Fibroblast of mammary gland (primary cell): Measurements from ENCODE around the gene GZF1.
"Not testable (repeated sequence)": the region's sequence is repeated elsewhere in the genome, so short reads cannot be mapped to it uniquely, and the experiment has no call there.

ENCODE experiments used
- DNase-seq: peaks from one replicate; pipeline ENCODE4 v3.0.0-alpha.2; 2010; ENCODE audit warnings: low read depth
- H3K4me3 ChIP-seq: 2 replicates; pipeline ENCODE4 v1.5.1; 2011; ENCODE audit warnings: low read depth, mild to moderate bottlenecking, low read length, moderate library complexity; ENCODE audit not compliant: control insufficient read depth
- TF ChIP-seq, protein P1 (sequence below): conservative IDR thresholded peaks from 2 replicates; pipeline ENCODE4 v1.5.1; 2011; ENCODE audit warnings: low read depth, low read length, inconsistent platforms; ENCODE audit not compliant: control insufficient read depth, insufficient read depth

The GZF1 gene

GRCh38 chr20:23343590-23343989 lies 18.4 kb upstream of the GZF1 start:
- no peak overlapping the region for H3K4me3 ChIP-seq
- DNase-seq: no peak
- TF ChIP-seq, protein P1, sequence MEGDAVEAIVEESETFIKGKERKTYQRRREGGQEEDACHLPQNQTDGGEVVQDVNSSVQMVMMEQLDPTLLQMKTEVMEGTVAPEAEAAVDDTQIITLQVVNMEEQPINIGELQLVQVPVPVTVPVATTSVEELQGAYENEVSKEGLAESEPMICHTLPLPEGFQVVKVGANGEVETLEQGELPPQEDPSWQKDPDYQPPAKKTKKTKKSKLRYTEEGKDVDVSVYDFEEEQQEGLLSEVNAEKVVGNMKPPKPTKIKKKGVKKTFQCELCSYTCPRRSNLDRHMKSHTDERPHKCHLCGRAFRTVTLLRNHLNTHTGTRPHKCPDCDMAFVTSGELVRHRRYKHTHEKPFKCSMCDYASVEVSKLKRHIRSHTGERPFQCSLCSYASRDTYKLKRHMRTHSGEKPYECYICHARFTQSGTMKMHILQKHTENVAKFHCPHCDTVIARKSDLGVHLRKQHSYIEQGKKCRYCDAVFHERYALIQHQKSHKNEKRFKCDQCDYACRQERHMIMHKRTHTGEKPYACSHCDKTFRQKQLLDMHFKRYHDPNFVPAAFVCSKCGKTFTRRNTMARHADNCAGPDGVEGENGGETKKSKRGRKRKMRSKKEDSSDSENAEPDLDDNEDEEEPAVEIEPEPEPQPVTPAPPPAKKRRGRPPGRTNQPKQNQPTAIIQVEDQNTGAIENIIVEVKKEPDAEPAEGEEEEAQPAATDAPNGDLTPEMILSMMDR: no peak

GRCh38 chr20:23344336-23344735 lies 17.6 kb upstream of the GZF1 start:
- H3K4me3 ChIP-seq: no peak overlapping the region
- DNase-seq: no peak
- TF ChIP-seq, protein P1: no peak

DNA sequence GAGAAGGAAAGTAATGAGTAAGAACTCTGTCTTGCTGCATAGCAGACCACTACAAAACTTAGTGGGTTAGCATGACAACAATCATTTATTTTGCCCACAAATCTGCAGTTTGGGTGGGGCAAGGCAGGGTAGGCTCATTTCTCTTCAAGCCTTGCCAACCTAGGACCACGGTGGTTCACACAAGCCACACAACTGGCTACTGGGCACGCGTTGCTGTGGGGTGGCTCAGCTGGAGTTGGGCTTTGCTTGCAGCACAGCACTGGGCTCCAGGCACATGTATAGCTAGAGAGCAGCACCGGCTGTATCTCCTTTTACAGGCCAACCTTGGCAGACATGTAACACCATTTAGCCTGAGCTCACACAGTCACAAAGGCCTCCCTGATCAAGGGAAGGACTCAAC lies 16.0 kb upstream of the GZF1 start:
- DNase-seq: no peak
- TF ChIP-seq, protein P1: no peak
- no peak overlapping the region for H3K4me3 ChIP-seq

DNA sequence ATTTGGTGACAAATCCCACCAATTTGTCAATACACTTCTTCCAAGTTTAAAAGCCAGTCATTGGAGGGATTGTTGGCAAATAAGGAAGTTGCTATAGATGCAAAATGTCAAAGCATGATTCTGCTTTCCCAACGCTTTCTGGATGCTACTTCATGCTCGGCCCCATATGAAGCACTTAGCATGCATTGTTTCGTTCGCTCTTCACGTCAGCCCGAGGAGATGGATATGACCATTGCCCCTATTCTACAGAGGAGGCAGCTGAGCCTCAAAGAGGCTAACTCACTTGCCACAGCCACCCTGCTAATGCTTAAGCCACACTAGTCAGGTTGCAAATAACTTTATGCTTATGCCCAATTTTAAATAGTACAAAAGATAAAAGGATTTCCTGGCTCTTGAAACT lies 14.2 kb upstream of the GZF1 start:
- H3K4me3 ChIP-seq: no peak overlapping the region
- DNase-seq: no peak
- TF ChIP-seq, protein P1: no peak

DNA sequence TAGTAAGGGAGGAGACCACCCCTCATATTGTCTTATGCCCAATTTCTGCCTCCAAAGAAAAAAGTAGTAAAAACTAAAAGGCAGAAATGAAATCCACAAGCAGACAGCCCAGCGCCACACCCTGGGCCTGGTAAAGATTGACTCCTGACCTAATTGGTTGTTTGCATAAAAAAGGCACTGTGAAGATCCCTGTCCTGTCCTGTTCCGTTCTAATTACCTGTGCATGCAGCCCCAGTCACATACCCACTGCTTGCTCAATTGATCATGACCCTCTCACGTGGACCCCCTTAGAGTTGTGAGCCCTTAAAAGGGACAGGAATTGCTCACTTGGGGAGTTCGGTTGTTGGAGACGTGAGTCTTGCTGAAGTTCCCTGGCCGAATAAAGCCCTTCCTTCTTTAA lies 13.5 kb upstream of the GZF1 start:
- DNase-seq, H3K4me3 ChIP-seq: not testable (repeated sequence)

DNA sequence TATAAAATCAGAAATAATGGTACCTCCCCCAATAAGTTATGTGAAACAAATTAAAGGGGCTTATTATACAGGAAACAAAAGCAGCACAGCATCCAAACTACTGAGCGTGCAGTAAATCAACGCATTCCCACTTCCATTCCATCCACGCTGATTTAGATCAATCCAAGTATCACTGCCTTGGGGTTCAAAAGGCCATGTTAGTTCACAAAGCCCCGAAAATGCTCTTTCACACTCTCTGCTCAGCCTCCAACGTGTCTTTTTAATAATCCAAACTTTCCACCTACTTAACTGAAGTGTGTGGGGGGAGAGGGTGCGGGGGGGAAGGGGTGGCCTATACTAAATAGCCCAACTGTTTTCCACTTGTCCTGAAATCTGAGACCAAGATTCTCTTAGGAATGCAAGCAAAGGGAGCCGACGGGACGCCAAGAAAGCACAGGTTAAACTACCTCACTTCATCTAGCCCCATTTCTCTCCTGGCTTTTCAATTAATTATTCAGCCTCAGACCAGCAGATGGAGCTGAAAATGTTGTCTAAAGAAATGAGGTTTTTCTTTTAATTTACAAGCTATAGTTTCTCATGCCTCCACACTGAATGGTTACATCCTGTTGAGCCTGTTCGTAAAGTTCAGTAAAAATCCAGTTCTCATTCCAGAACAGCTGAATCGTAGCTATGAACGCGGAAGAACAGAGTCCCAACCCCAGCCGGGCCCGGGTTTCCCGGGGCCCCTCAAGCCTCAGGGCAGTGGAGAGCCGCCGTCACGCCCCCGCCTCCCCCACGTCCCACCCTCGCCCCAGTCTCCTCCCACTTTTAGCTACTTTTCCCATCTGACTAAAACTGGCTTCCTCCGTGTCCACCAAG lies 12.4 kb upstream of the GZF1 start:
- H3K4me3 ChIP-seq: peak overlapping the region; percentile 72
- peak; percentile 52 for DNase-seq
- TF ChIP-seq, protein P1: peak; percentile 47

DNA sequence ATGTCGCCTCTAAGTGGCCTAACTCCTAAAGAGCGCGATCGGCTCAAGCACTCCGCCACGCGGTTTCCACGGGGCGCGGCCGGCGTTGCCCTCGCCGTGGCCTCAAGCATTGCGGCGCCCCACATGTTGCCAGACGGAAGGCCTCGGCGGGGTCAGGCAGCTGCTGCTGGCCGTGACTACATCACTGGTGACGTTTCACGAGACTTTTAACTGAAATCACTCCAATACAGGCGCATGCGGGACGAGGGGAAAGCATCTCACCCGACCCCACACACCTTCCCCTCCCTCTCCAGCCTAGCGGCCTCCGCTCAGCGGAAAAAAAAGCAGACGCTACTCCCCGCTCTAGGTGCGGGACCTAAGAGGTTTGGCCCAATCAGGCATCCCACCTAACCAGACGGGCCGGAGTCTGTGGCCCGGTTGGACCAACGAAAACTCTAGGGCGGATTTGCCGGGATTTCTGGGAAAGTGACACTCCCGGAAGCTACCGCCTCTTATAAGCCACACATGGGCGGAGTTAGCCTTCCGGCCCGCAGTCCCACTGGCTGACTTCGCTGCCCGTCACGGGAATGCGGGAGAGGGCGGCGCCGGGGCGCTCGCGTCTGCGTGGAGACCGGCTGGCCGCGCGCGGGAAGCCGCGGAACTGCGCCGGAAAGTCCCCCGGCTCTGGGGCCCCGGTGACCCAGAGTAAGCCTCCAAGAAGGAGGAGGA lies 11.6 kb upstream of the GZF1 start, which contains the start of gene NXT1:
TSS of gene NXT1 (plus strand) at position 596 of the 708 bp plus-strand sequence. CDS start 3,251 bp downstream, outside the sequence.
- peak; percentile 98 for DNase-seq
- TF ChIP-seq, protein P1: no peak
- peak within 1 kb of the TSS; percentile 76 for H3K4me3 ChIP-seq
